ACC112 (cell line): ENCODE results near the gene PIP5K1A.
"Not testable (repeated sequence)": the region's sequence is repeated elsewhere in the genome, so short reads cannot be mapped to it uniquely, and the experiment has no call there.

Source experiments
- H2AFZ ChIP-seq: fragments of 200-600 bp; sonication (generic); one replicate; pipeline ENCODE4 v1.6.0; 2017; ENCODE audit warnings: antibody characterized with exemption, low read length; ENCODE audit not compliant: unreplicated experiment
- H3K27ac ChIP-seq: fragments of 200-600 bp; sonication (generic); 2 replicates; pipeline ENCODE4 v1.5.1; 2014; ENCODE audit warnings: low read depth, mild to moderate bottlenecking, antibody characterized with exemption, low read length, moderate library complexity
- H3K27me3 ChIP-seq: fragments of 200-600 bp; sonication (generic); 2 replicates; pipeline ENCODE4 v1.6.1; 2014; ENCODE audit warnings: mild to moderate bottlenecking, antibody characterized with exemption, low read length, moderate library complexity, mixed read lengths; ENCODE audit not compliant: insufficient read depth
- H3K36me3 ChIP-seq: fragments of 200-600 bp; sonication (generic); 2 replicates; pipeline ENCODE4 v1.6.1; 2016; ENCODE audit warnings: mild to moderate bottlenecking, antibody characterized with exemption, low read length, moderate library complexity, mixed read lengths; ENCODE audit not compliant: insufficient read depth
- H3K4me1 ChIP-seq: fragments of 200-600 bp; sonication (generic); one replicate; pipeline ENCODE4 v1.6.1; 2016; ENCODE audit warnings: low read length, mixed read lengths; ENCODE audit not compliant: insufficient read depth, unreplicated experiment, control insufficient read depth
- H3K4me3 ChIP-seq: fragments of 200-600 bp; sonication (generic); 2 replicates; pipeline ENCODE4 v1.5.1; 2014; ENCODE audit warnings: mild to moderate bottlenecking, low read depth, low read length
- H3K79me2 ChIP-seq: fragments of 200-600 bp; sonication (generic); one replicate; pipeline ENCODE4 v1.6.0; 2016; ENCODE audit warnings: low read length; ENCODE audit not compliant: control insufficient read depth, unreplicated experiment, insufficient read depth

The PIP5K1A gene

GRCh38 chr1:151255381-151255780 is 57.0 kb downstream of the PIP5K1A start:
- H3K27ac ChIP-seq, result peak overlapping the region; percentile 86
- no peak overlapping the region for H2AFZ ChIP-seq
- no peaks in the 10 kb centered on the region for H3K27me3 ChIP-seq
- H3K4me3 ChIP-seq, result peak overlapping the region; percentile 93
- H3K36me3 ChIP-seq, result no peaks in the 10 kb centered on the region
- H3K79me2 ChIP-seq, result peaks cover 50% of the 10 kb centered on the region
- H3K4me1 ChIP-seq, result no peaks in the 10 kb centered on the region

- Histone ChIP-seq H3K4me3 (no peak overlapping the region), H3K36me3 (no peaks in the 10 kb centered on the region), H3K4me1 (no peaks in the 10 kb centered on the region), H3K79me2 (peaks cover 70% of the 10 kb centered on the region), H3K27ac (no peak overlapping the region), H2AFZ (no peak overlapping the region), H3K27me3 (no peaks in the 10 kb centered on the region)
Measured at GRCh38 chr1:151259351-151259750, 61.0 kb downstream of the PIP5K1A start.

- Histone ChIP-seq H3K4me3 (no peak overlapping the region), H3K4me1 (no peaks in the 10 kb centered on the region), H3K27ac (no peak overlapping the region), H2AFZ (no peak overlapping the region), H3K79me2 (peaks cover 17% of the 10 kb centered on the region), H3K36me3 (peaks cover 19% of the 10 kb centered on the region; the same call in 1 of the 2 replicates), H3K27me3 (no peaks in the 10 kb centered on the region)
Measured at GRCh38 chr1:151265446-151266236, 67.3 kb downstream of the PIP5K1A start.

- Histone ChIP-seq H3K27ac (no peak overlapping the region), H2AFZ (no peak overlapping the region), H3K4me1 (no peaks in the 10 kb centered on the region), H3K79me2 (peaks cover 16% of the 10 kb centered on the region), H3K4me3 (no peak overlapping the region), H3K27me3 (no peaks in the 10 kb centered on the region), H3K36me3 (peaks cover 19% of the 10 kb centered on the region; the same call in 1 of the 2 replicates)
Measured at GRCh38 chr1:151266315-151266714, 68.0 kb downstream of the PIP5K1A start.

- no peak overlapping the region for H3K27ac ChIP-seq
- peaks cover 19% of the 10 kb centered on the region; the same call in 1 of the 2 replicates for H3K36me3 ChIP-seq
- no peaks in the 10 kb centered on the region for H3K4me1 ChIP-seq
- H2AFZ ChIP-seq, result no peak overlapping the region
- H3K27me3 ChIP-seq, result no peaks in the 10 kb centered on the region
- H3K79me2 ChIP-seq, result peaks cover 10% of the 10 kb centered on the region
- H3K4me3 ChIP-seq, result no peak overlapping the region
Measured at GRCh38 chr1:151266821-151267220, 68.5 kb downstream of the PIP5K1A start.

- H3K36me3 ChIP-seq, result peaks cover 19% of the 10 kb centered on the region; the same call in 1 of the 2 replicates
- H2AFZ ChIP-seq, result no peak overlapping the region
- H3K4me1 ChIP-seq, result no peaks in the 10 kb centered on the region
Measured at GRCh38 chr1:151267760-151268159, 69.4 kb downstream of the PIP5K1A start.

GRCh38 chr1:151273924-151274466 is 75.6 kb downstream of the PIP5K1A start:
- Histone ChIP-seq H3K79me2 (no peaks in the 10 kb centered on the region), H2AFZ (no peak overlapping the region), H3K27ac (no peak overlapping the region), H3K36me3 (no peaks in the 10 kb centered on the region), H3K27me3 (no peaks in the 10 kb centered on the region), H3K4me3 (no peak overlapping the region), H3K4me1 (no peaks in the 10 kb centered on the region)

More at GRCh38 chr1:151267760-151268159, 69.4 kb downstream of the PIP5K1A start:
- no peaks in the 10 kb centered on the region for H3K27me3 ChIP-seq
- no peak overlapping the region for H3K4me3 ChIP-seq
- peaks cover 2% of the 10 kb centered on the region for H3K79me2 ChIP-seq
- H3K27ac ChIP-seq, result no peak overlapping the region

GRCh38 chr1:151275341-151275740 is 77.0 kb downstream of the PIP5K1A start:
- H3K27me3 ChIP-seq, H3K4me1 ChIP-seq, H3K36me3 ChIP-seq, H3K27ac ChIP-seq, H3K79me2 ChIP-seq, H2AFZ ChIP-seq, H3K4me3 ChIP-seq: not testable (repeated sequence)

- H3K79me2 ChIP-seq, result no peaks in the 10 kb centered on the region
- H2AFZ ChIP-seq, result no peak overlapping the region
- H3K4me1 ChIP-seq, result no peaks in the 10 kb centered on the region
- no peak overlapping the region for H3K27ac ChIP-seq
- no peaks in the 10 kb centered on the region for H3K27me3 ChIP-seq
- no peak overlapping the region for H3K4me3 ChIP-seq
- H3K36me3 ChIP-seq, result no peaks in the 10 kb centered on the region
Measured at GRCh38 chr1:151277249-151277648, 78.9 kb downstream of the PIP5K1A start.

GRCh38 chr1:151281225-151281968 is 83.0 kb downstream of the PIP5K1A start:
- peak overlapping the region; percentile 94 for H3K27ac ChIP-seq
- H3K4me3 ChIP-seq, result peak overlapping the region; percentile 81
- peaks cover 20% of the 10 kb centered on the region for H3K79me2 ChIP-seq
- H3K27me3 ChIP-seq, result no peaks in the 10 kb centered on the region
- no peaks in the 10 kb centered on the region; the same call in 1 of the 2 replicates for H3K36me3 ChIP-seq
- peaks cover 13% of the 10 kb centered on the region for H3K4me1 ChIP-seq
- peak overlapping the region; percentile 35 for H2AFZ ChIP-seq
